Heart left ventricle (tissue), 13 donors: Measurements from ENCODE around the gene VANGL1.

Experiments used
- POLR2A ChIP-seq, 2 donors: fragments of 450-650 bp; IDR thresholded peaks; one replicate each; pipeline ENCODE4 v1.6.1; 2017; ENCODE audit warnings: antibody characterized with exemption in 2 of 2, mild to moderate bottlenecking in 2 of 2, moderate library complexity in 2 of 2
- TF ChIP-seq, protein P1 (sequence below), 12 donors: fragments of 200-600 bp; sonication (generic) in 4 of 12; IDR thresholded peaks; one replicate each; pipeline versions ENCODE4 v1.5.0 to v1.8.0; 2018 to 2022; ENCODE audit warnings: antibody characterized with exemption in 12 of 12, mild to moderate bottlenecking in 5 of 12
- donor health status: ischemic (EF 13 %, LVEDD 7.1; RV severe dilation, severe dysfunction).
- donor health status: DM: no; HTN: yes; CAD: no.
- donor health status: DM: no; HTN: no; CAD: no.
- donor health status: ischemic (EF 25% LVEDD 6.9; RV normal size, moderate dysfunction).
- donor health status: ischemic (EF 25% LVEDD 5.7; RV mildly dilated, moderate dysfunction).
- donor health status: ischemic (EF 35%, LVEDD 5.7; RV mildly dilated, moderate dysfunction).
- donor health status: nonischemic (EF 11% LVEDD 7.7; RV severe dilation, severe dysfunction).
- donor health status: DM: yes; HTN: yes; CAD: no.
- donor health status: PGD.
- donor health status: ischemic (EF 29% LVEDD 5.4; RV normal size, mild dysfunction).
- donor health status: nonischemic (EF 23%, LVEDD 6.1; RV moderate dilation, normal function).

DNA sequence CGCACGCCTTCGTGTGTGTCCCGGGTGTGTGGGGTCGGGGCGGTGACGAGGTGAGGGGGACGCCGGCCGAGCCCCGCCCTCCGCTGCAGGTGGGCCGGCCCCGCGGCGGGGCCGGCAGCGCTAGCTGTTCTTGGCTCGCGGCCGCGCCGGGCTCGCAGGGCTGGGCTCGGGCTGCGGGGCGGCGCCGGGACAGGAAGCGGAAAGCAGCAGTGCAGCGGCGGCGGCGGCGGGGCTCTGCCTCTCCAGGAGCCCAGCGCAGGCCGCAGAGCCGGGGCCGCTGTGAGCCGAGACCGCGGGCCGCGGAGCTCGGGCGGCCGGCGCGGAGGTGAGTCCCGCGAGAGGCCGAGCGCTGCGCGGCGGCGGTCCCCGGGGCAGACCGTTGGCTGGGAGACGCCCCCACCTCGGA lies at the start of gene VANGL1:
- TF ChIP-seq, protein P1, sequence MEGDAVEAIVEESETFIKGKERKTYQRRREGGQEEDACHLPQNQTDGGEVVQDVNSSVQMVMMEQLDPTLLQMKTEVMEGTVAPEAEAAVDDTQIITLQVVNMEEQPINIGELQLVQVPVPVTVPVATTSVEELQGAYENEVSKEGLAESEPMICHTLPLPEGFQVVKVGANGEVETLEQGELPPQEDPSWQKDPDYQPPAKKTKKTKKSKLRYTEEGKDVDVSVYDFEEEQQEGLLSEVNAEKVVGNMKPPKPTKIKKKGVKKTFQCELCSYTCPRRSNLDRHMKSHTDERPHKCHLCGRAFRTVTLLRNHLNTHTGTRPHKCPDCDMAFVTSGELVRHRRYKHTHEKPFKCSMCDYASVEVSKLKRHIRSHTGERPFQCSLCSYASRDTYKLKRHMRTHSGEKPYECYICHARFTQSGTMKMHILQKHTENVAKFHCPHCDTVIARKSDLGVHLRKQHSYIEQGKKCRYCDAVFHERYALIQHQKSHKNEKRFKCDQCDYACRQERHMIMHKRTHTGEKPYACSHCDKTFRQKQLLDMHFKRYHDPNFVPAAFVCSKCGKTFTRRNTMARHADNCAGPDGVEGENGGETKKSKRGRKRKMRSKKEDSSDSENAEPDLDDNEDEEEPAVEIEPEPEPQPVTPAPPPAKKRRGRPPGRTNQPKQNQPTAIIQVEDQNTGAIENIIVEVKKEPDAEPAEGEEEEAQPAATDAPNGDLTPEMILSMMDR (IDR thresholded peaks at IDR 0.05) = no peak
- TF ChIP-seq POLR2A (IDR thresholded peaks at IDR 0.05) = peak in 1 of 2 donors; percentile 37
